K562 (cell line): ENCODE results near the gene FNDC1. TPM values are rescaled to one million over a fixed set of nuclear protein-coding genes. Genes with fewer than 3 reads are reported as not detected.

ENCODE experiments used
- ATF1 ChIP-seq, 2 experiments: fragments of 450-650 bp in 1 of 2; IDR thresholded peaks; 2 replicates each; pipeline ENCODE4 v1.6.1; 2016; ENCODE audit warnings: missing compliant biosample characterization in 1 of 2, missing genetic modification characterization in 1 of 2
- PRPF4 ChIP-seq: fragments of 200-400 bp; formaldehyde crosslinking; IDR thresholded peaks from one replicate; pipeline ENCODE4 v1.6.1; 2017; ENCODE audit warnings: low read length, low read depth, mild to moderate bottlenecking; ENCODE audit not compliant: insufficient read depth, poor library complexity, severe bottlenecking
- ZBTB40 ChIP-seq, 2 experiments: fragments of 450-650 bp in 1 of 2; sonication (generic) in 1 of 2; formaldehyde crosslinking in 1 of 2; IDR thresholded peaks; 2 replicates each; pipeline versions ENCODE4 v1.7.1 to v1.9.0; 2016 to 2022; ENCODE audit warnings: inconsistent platforms in 1 of 2, mild to moderate bottlenecking in 1 of 2, missing genetic modification reagents in 1 of 2
- ZNF232 ChIP-seq: sonication (generic); formaldehyde crosslinking; IDR thresholded peaks from 2 replicates; pipeline ENCODE4 v1.8.0; 2022; ENCODE audit warnings: mild to moderate bottlenecking, missing genetic modification reagents
- ZNF644 ChIP-seq: fragments of 200-800 bp; sonication (Bioruptor generic); IDR thresholded peaks from 2 replicates; pipeline ENCODE4 v1.6.1; 2016; ENCODE audit warnings: low read depth, missing genetic modification characterization, missing compliant biosample characterization
- polyA plus RNA-seq, 8 experiments: library from polyadenylated mRNA; depleted of rRNA in 4 of 8; stranded (reverse) in 5 of 8; unstranded in 3 of 8; fragments of >200 nt; fragmentation: Nextera tagmentation in 2 of 8; fragmentation: Illumina TruSeq in 1 of 8; extraction: Ambion mirVana in 2 of 8; extraction: Trizol in 1 of 8; gene quantifications; 2 replicates each; pipeline versions ENCODE4 v1.2.1 to v1.2.3, GENCODE V29; 2011 to 2014; ENCODE audit warnings: inconsistent platforms in 1 of 8, missing spikeins in 1 of 8
- total RNA-seq, 7 experiments: library from RNA; depleted of rRNA in 6 of 7; stranded (reverse); fragments of >200 nt in 6 of 7; fragmentation: Illumina TruSeq in 2 of 7; extraction: Trizol in 2 of 7; gene quantifications; 2 replicates each; pipeline versions ENCODE4 v1.2.1 to v1.2.3, GENCODE V29; 2011 to 2021; ENCODE audit warnings: low replicate concordance in 1 of 7

Gene FNDC1
- total and polyA plus RNA-seq, 9 of the 15 experiments (the other 6 are each of a cell fraction or from before 2014, with no cell fraction given): not detected

- TF ChIP-seq ZBTB40 (IDR thresholded peaks at IDR 0.05) (no peak), ZBTB40 (CRISPR knock-in tag; IDR thresholded peaks at IDR 0.05) (no peak), ATF1 (CRISPR knock-in tag; IDR thresholded peaks at IDR 0.05) (no peak), ATF1 (tag; IDR thresholded peaks at IDR 0.05) (no peak), PRPF4 (no peak), ZNF644 (no peak), ZNF232 (CRISPR knock-in tag) (no peak)
These were observed 1.1 kb downstream of the FNDC1 start (continued) for GRCh38 chr6:159170333-159170672.
